Activated CD8-positive, alpha-beta memory T cell treated with anti-CD3 and anti-CD28 coated beads for 36 hours (primary cell): ENCODE results near the gene OXLD1. TPM values are rescaled to one million over a fixed set of nuclear protein-coding genes. Genes with fewer than 3 reads are reported as not detected.

Experiments
- total RNA-seq, 2 experiments: library from RNA; stranded (reverse); gene quantifications; one replicate each; pipeline ENCODE4 v1.2.3, GENCODE V29; 2021

OXLD1 gene
- total RNA-seq, 2 experiments from 2014 or later: 49.1 to 55.7 TPM

Other genes with a start within 250 kb of the OXLD1 start
- gene ACTG1, start 153.8 kb downstream of the OXLD1 start, total RNA-seq: 1,000 to 10,000 TPM; 4,757 to 4,840 TPM
- under 1 TPM; 0.21 to 0.50 TPM for gene FSCN2, start 138.2 kb downstream of the OXLD1 start, total RNA-seq
- 10 to 100 TPM; 50.6 to 55.8 TPM for gene FAAP100, start 114.3 kb downstream of the OXLD1 start, total RNA-seq
- gene NPLOC4, start 29.5 kb downstream of the OXLD1 start, total RNA-seq: 100 to 1,000 TPM; 114 to 119 TPM
- gene TSPAN10, start 29.4 kb downstream of the OXLD1 start, total RNA-seq: under 1 TPM; 0.19 to 0.23 TPM
- 1 to 10 TPM; 2.5 to 4.3 TPM for gene PDE6G, start 10.1 kb downstream of the OXLD1 start, total RNA-seq
- gene CCDC137, start 132 bp upstream of the OXLD1 start, total RNA-seq: 10 to 100 TPM; 68.7 to 71.9 TPM
- gene ARL16, start 17.2 kb upstream of the OXLD1 start, total RNA-seq: 10 to 100 TPM; 17.7 to 18.5 TPM
- gene HGS, start 17.4 kb upstream of the OXLD1 start, total RNA-seq: 100 to 1,000 TPM; 132 to 136 TPM
- gene MRPL12, start 36.8 kb upstream of the OXLD1 start, total RNA-seq: 100 to 1,000 TPM; 230 to 235 TPM
- gene SLC25A10, start 45.7 kb upstream of the OXLD1 start, total RNA-seq: 10 to 100 TPM; 39.6 to 39.8 TPM
- gene GCGR, start 137.5 kb upstream of the OXLD1 start, total RNA-seq: not detected
- 10 to 100 TPM; 44.5 to 46.3 TPM for gene MCRIP1, start 166.7 kb upstream of the OXLD1 start, total RNA-seq
- gene PPP1R27, start 168.4 kb upstream of the OXLD1 start, total RNA-seq: not detected
- gene P4HB, start 193.9 kb upstream of the OXLD1 start, total RNA-seq: 100 to 1,000 TPM; 493 to 503 TPM
- 100 to 1,000 TPM; 669 to 688 TPM for gene ARHGDIA, start 204.7 kb upstream of the OXLD1 start, total RNA-seq
- gene ALYREF, start 225.0 kb upstream of the OXLD1 start, total RNA-seq: 100 to 1,000 TPM; 305 to 310 TPM
- gene ANAPC11, start 225.1 kb upstream of the OXLD1 start, total RNA-seq: 100 to 1,000 TPM; 147 TPM
- under 1 TPM in 1 of 2 experiments, not detected in 1; 0.17 TPM for gene NPB, start 235.6 kb upstream of the OXLD1 start, total RNA-seq
- gene PCYT2, start 244.8 kb upstream of the OXLD1 start, total RNA-seq: 10 to 100 TPM; 30.4 to 30.9 TPM